Upper lobe of right lung (tissue), 1 donor: Measurements from ENCODE around the gene TRIM9. TPM values are rescaled to one million over a fixed set of nuclear protein-coding genes. Genes with fewer than 3 reads are reported as not detected.

ENCODE experiments used
- ATAC-seq: fragments of 200-7000 bp; cut with Tn5 transposase; one replicate; pipeline ENCODE4 v1.9.1; 2020; ENCODE audit warnings: mild to moderate bottlenecking, moderate library complexity
- DNase-seq: peaks from one replicate; pipeline ENCODE4 v3.0.0-alpha.2; 2020
- H3K27ac ChIP-seq: fragments of 200-600 bp; one replicate; pipeline ENCODE4 v1.8.0; 2022
- H3K27me3 ChIP-seq: fragments of 200-600 bp; one replicate; pipeline ENCODE4 v1.8.0; 2022; ENCODE audit warnings: mild to moderate bottlenecking
- H3K36me3 ChIP-seq: fragments of 200-600 bp; one replicate; pipeline ENCODE4 v1.8.0; 2022
- H3K4me1 ChIP-seq: fragments of 200-600 bp; one replicate; pipeline ENCODE4 v1.8.0; 2022
- H3K4me3 ChIP-seq: fragments of 200-600 bp; one replicate; pipeline ENCODE4 v1.8.0; 2022; ENCODE audit warnings: mild to moderate bottlenecking
- H3K9me3 ChIP-seq: fragments of 200-600 bp; one replicate; pipeline ENCODE4 v1.8.0; 2022
- CTCF ChIP-seq: fragments of 200-600 bp; IDR thresholded peaks from one replicate; pipeline ENCODE4 v1.8.0; 2022; ENCODE audit warnings: antibody characterized with exemption
- intact Hi-C: fragments of 100-400 bp; cut with DNase I; formaldehyde crosslinking; loops from one replicate; pipeline ENCODE4 v1.11.0; 2022
- total RNA-seq: library from RNA; stranded (reverse); fragmentation: NEBNext Ultra II Directional; extraction: Animal tissue kit (Norgen Biotek cat#: 25700); gene quantifications from one replicate; pipeline ENCODE4 v1.2.1, GENCODE V29; 2021
- donor health status: DM: no; HTN: yes; CAD: no; lungs with severe emphysema.

TRIM9 gene
- total RNA-seq, 1 donor from 2014 or later = 0.32 TPM

GRCh38 chr14:51096870-51097269 lies 2.0 kb upstream of the TRIM9 start:
- Histone ChIP-seq H3K9me3 (no peaks in the 10 kb centered on the region), H3K4me1 (peaks cover 13% of the 10 kb centered on the region), H3K27ac (no peak overlapping the region), H3K36me3 (no peaks in the 10 kb centered on the region), H3K27me3 (peaks cover 44% of the 10 kb centered on the region), H3K4me3 (no peak overlapping the region)
- TF ChIP-seq CTCF = no peak
- DNase-seq (no peak), ATAC-seq (no peak)
- intact Hi-C loops = no loop called here

- Histone ChIP-seq H3K36me3 (no peaks in the 10 kb centered on the region), H3K4me3 (peak overlapping the region; percentile 71), H3K27ac (no peak overlapping the region), H3K27me3 (peaks cover 44% of the 10 kb centered on the region), H3K9me3 (no peaks in the 10 kb centered on the region), H3K4me1 (peaks cover 13% of the 10 kb centered on the region)
- intact Hi-C loops = no loop called here
- ATAC-seq (no peak), DNase-seq (no peak)
- TF ChIP-seq CTCF = no peak
These were observed 1.2 kb upstream of the TRIM9 start for GRCh38 chr14:51095854-51096823.

DNA sequence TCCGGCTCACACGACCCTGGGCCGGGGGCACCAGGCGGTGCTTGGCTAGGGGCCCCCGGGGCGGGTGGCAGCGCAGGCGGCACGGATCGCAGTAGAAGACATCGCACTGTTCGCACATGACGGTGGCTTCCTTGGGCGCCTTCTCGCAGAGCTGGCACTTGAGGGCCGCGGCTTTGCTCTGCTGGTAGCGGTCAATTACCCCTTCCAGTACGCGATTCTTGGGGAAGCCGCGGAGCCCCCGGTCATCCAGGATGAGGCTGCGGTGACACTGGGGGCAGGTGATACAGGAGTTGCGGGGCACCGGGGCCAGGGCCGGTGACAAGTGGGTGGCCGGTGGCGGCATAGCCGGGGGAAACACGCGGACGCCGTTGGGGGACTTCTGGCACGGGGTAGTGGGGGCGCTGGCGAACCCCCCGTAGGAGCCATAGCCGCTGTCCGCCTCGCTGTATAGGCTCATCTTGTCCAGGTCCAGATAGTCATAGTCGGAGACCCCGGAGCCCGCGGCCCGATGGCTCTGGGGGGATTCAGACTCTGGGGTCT lies 553 bp downstream of the TRIM9 start:
- ATAC-seq (no peak), DNase-seq (peak; percentile 62)
- Histone ChIP-seq H3K27me3 (peaks cover 39% of the 10 kb centered on the region), H3K36me3 (no peaks in the 10 kb centered on the region), H3K4me1 (peaks cover 13% of the 10 kb centered on the region), H3K27ac (no peak overlapping the region), H3K4me3 (peak overlapping the region; percentile 71), H3K9me3 (no peaks in the 10 kb centered on the region)
- no peak for TF ChIP-seq CTCF
- intact Hi-C loops = no loop called here

DNA sequence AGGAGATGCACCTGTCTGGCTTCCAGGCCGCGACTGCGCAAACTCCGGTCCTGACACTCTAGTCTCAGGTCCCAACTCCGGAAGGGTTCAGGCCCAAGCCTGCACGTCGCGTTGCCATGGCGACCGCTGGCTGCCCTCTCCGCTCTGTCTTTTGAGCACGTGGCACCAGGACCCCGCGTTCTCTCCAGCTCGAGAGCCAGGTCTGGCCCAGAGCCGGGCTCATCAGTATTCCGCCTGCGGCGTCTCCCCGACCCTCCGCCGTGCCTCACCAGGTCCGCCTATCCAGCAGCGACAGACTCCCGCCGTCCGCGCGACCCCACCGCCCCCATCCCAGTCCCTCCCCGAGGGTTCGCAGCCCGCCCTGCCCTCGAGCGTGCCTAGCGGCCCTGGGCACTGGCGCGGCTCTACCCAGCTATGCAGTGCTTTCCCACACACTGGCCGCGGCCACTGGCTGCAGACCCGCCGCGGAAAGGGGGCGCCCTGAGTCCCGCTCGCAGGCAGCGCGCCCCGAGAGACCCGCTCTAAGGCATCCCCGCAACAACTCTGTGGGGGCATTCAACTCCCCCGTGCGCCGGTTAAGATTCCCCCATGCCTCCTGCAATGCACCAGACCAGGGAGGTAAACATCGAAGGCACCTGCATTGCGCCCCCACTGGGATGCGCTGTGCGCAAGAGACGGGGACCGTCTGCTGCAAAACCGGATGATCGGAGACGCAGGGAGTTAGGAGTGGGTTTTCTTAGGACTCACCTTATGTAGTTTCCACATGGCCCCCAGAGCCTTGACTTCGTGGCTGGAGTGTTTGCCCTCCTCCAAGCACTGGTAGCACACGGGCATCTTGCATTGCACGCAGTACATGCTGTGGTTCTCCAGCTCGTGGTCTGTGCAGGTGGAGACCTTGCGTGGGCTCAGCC lies 1.3 kb downstream of the TRIM9 start:
- intact Hi-C loops = no loop called here
- Histone ChIP-seq H3K4me3 (peak overlapping the region; percentile 71), H3K36me3 (no peaks in the 10 kb centered on the region), H3K27me3 (peaks cover 38% of the 10 kb centered on the region), H3K4me1 (peaks cover 13% of the 10 kb centered on the region), H3K9me3 (no peaks in the 10 kb centered on the region), H3K27ac (no peak overlapping the region)
- TF ChIP-seq CTCF = no peak
- ATAC-seq (no peak), DNase-seq (no peak)

- H3K9me3 ChIP-seq = no peaks in the 10 kb centered on the region
- ATAC-seq (no peak), DNase-seq (no peak)
- H3K27ac ChIP-seq = no peak overlapping the region
- H3K4me3 ChIP-seq = no peak overlapping the region
- intact Hi-C loops = no loop called here
- peaks cover 13% of the 10 kb centered on the region for H3K4me1 ChIP-seq
- peaks cover 38% of the 10 kb centered on the region for H3K27me3 ChIP-seq
- H3K36me3 ChIP-seq = no peaks in the 10 kb centered on the region
- TF ChIP-seq CTCF = no peak
These were observed 1.9 kb downstream of the TRIM9 start for GRCh38 chr14:51092965-51093364.
